Activated naive CD8-positive, alpha-beta T cell treated with anti-CD3 and anti-CD28 coated beads for 36 hours (primary cell): ENCODE measurements around the gene CDKL1. TPM values are rescaled to one million over a fixed set of nuclear protein-coding genes. Genes with fewer than 3 reads are reported as not detected.

Source experiments
- DNase-seq: peaks from one replicate; pipeline ENCODE4 v3.0.0; 2021
- H3K27ac Mint-ChIP-seq: one replicate; pipeline ENCODE4 v1.8.0; 2022; ENCODE audit warnings: mild to moderate bottlenecking, moderate library complexity, mixed read lengths
- H3K27me3 Mint-ChIP-seq: one replicate; pipeline ENCODE4 v1.8.0; 2022; ENCODE audit warnings: mild to moderate bottlenecking, mixed read lengths
- H3K36me3 Mint-ChIP-seq: one replicate; pipeline ENCODE4 v1.8.0; 2021; ENCODE audit warnings: mild to moderate bottlenecking, mixed read lengths
- H3K4me1 Mint-ChIP-seq: one replicate; pipeline ENCODE4 v1.8.0; 2021; ENCODE audit warnings: mixed read lengths
- H3K4me3 Mint-ChIP-seq: one replicate; pipeline ENCODE4 v1.8.0; 2022; ENCODE audit warnings: mild to moderate bottlenecking, moderate library complexity, mixed read lengths
- H3K9me3 Mint-ChIP-seq: one replicate; pipeline ENCODE4 v1.8.0; 2022; ENCODE audit warnings: mixed read lengths
- total RNA-seq, 2 experiments: library from RNA; stranded (reverse); gene quantifications; one replicate each; pipeline ENCODE4 v1.2.3, GENCODE V29; 2021

The CDKL1 gene
- total RNA-seq: 1 to 10 TPM; 6.5 to 7.4 TPM

DNA sequence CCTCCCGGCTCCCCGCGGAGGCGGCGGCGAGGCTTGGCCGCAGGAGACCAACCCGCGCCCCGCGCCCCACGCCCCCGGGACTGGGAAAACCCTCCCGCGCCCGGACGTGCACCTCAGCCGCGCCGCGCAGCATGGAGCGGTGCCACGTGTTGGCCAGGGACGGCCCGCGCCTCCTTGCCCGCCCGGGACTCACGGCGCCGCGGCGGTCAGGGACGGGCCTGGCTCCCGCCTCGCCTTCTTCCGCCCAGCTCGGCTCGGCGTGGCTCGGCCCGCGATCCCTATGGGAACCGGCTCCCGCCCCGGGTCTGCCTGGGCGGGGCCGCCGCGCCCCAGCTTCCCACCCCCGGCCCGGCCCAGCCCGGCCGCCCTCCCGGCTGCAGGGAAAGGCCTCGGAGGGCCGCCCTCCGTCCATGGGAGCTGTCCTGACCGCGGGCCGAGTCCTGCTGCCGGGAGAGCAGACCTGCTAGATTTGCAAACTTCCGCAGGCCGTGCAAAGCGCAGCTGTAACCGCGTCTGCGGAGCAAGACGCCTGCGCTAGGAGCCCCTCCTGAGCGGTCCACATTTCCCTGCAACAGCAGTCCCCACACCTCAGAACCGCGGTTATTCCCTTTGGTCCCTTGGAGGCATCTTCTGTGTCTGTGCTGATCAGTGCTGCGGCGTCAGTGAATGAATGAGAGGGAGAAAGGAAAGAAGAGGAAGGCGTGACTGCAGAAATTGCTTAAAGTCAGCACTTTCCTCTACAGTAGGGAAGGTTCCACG lies at the start of gene CDKL1:
CDKL1 (minus strand) TSS at position 251 of the 759 bp plus-strand sequence. CDS start 1,013 bp downstream, outside the sequence.
- H3K4me1 Mint-ChIP-seq: peaks cover 18% of the 10 kb centered on the region
- peak; percentile 66 for DNase-seq
- peaks cover 15% of the 10 kb centered on the region for H3K27me3 Mint-ChIP-seq
- H3K9me3 Mint-ChIP-seq: no peaks in the 10 kb centered on the region
- peak within 1 kb of the TSS; percentile 83 for H3K4me3 Mint-ChIP-seq
- peak within 1 kb of the TSS; percentile 85 for H3K27ac Mint-ChIP-seq
- H3K36me3 Mint-ChIP-seq: peaks cover 10% of the 10 kb centered on the region

GRCh38 chr14:50434528-50434927 lies 37.8 kb upstream of the CDKL1 start:
- peaks cover 10% of the 10 kb centered on the region for H3K9me3 Mint-ChIP-seq
- no peaks in the 10 kb centered on the region for H3K27me3 Mint-ChIP-seq
- no peak overlapping the region for H3K4me3 Mint-ChIP-seq
- no peak overlapping the region for H3K27ac Mint-ChIP-seq
- DNase-seq: no peak
- H3K4me1 Mint-ChIP-seq: no peaks in the 10 kb centered on the region
- peaks cover 35% of the 10 kb centered on the region for H3K36me3 Mint-ChIP-seq

- H3K36me3 Mint-ChIP-seq: peaks cover 23% of the 10 kb centered on the region
- no peak overlapping the region for H3K4me3 Mint-ChIP-seq
- DNase-seq: no peak
- no peaks in the 10 kb centered on the region for H3K27me3 Mint-ChIP-seq
- H3K9me3 Mint-ChIP-seq: peaks cover 3% of the 10 kb centered on the region
- H3K27ac Mint-ChIP-seq: no peak overlapping the region
- no peaks in the 10 kb centered on the region for H3K4me1 Mint-ChIP-seq
These were observed 35.5 kb upstream of the CDKL1 start for GRCh38 chr14:50432131-50432530.

DNA sequence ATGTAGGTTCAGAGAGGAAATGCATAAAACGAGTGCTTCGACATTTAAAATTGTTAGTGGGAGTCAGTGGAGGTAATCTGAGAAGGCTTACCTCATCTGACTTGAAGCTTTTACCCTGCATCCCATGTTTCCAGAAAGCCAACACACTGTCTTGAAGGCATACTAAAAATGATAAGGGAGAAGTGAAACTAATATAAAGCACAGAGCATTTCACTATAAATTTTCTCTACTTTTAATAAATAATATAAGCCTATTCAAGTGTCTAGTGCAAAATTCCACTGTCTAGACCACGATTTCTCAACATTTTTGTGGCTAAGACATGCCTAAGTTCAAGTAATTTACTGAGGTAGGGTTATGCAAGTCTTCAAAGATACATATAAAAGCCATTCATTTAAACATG lies 29.1 kb upstream of the CDKL1 start:
- Mint-ChIP-seq H3K27ac (no peak overlapping the region), H3K36me3 (peaks cover 7% of the 10 kb centered on the region), H3K4me3 (no peak overlapping the region), H3K27me3 (no peaks in the 10 kb centered on the region), H3K9me3 (no peaks in the 10 kb centered on the region), H3K4me1 (no peaks in the 10 kb centered on the region)
- no peak for DNase-seq

DNA sequence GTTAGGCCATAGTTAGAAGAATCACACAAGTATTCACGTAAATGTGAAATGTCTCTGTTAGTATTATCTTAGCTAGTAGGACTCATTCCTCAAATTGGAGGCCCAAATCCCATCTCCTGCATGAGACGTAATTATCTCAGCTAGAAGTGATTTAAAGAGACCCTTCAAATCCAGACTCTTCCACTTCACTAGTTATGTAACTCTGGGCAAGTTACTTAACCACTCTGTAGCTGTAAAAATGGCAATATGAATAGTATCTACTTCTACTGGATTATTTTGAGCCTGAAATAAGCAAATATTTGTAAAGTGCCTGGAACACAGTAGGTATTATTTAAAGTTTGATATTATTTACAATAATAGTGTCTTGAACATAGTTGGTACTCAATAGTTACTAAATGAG lies 28.4 kb upstream of the CDKL1 start:
- Mint-ChIP-seq H3K9me3 (no peaks in the 10 kb centered on the region), H3K36me3 (peaks cover 11% of the 10 kb centered on the region), H3K27ac (no peak overlapping the region), H3K4me1 (no peaks in the 10 kb centered on the region), H3K27me3 (no peaks in the 10 kb centered on the region), H3K4me3 (no peak overlapping the region)
- no peak for DNase-seq

- H3K27me3 Mint-ChIP-seq: no peaks in the 10 kb centered on the region
- no peak overlapping the region for H3K4me3 Mint-ChIP-seq
- DNase-seq: no peak
- no peaks in the 10 kb centered on the region for H3K4me1 Mint-ChIP-seq
- H3K36me3 Mint-ChIP-seq: peaks cover 16% of the 10 kb centered on the region
- H3K9me3 Mint-ChIP-seq: no peaks in the 10 kb centered on the region
- H3K27ac Mint-ChIP-seq: no peak overlapping the region
These were observed 26.8 kb upstream of the CDKL1 start for GRCh38 chr14:50423529-50423928.

DNA sequence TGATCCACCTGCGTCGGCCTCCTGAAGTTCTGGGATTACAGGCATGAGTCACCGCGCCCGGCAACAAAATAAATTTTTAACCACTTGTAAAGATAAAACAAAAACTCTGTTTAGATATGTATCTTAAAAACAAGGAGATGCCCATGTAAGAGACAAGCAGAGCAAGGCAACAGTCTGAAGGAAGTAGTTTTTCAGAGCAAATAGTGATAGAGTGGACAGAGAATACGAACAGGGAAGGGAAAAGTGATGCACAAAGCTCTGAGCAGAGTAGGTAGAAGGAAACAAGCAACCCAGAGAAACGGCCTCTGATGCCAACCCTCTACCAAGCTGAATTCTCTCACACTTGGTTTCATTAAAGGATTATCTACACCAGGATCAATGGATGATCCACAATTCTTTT lies 24.8 kb upstream of the CDKL1 start:
- peaks cover 26% of the 10 kb centered on the region for H3K36me3 Mint-ChIP-seq

DNA sequence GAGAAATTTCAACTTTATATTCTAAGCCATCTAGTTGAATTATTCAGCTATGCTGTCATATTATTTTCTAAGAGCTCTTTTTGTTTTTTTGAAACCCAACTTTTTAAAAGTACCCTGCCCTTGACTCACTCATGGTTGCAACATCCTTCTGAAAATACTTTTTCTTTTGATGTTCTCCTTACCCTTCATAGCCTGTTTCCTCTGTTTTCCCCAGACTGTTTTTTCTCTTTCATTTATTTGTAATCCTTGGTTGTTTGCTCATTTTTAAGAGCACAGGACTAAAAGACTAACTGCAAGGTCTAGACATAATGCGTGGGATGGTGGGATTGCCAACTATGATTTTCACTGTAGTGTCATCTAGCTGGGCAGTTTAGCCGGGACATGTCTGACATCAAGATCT lies 21.2 kb upstream of the CDKL1 start:
- Mint-ChIP-seq H3K4me1 (peaks cover 5% of the 10 kb centered on the region), H3K36me3 (peaks cover 52% of the 10 kb centered on the region), H3K9me3 (peaks cover 5% of the 10 kb centered on the region), H3K4me3 (no peak overlapping the region), H3K27ac (no peak overlapping the region), H3K27me3 (no peaks in the 10 kb centered on the region)
- no peak for DNase-seq

More for the DNA sequence above, 24.8 kb upstream of the CDKL1 start:
- Mint-ChIP-seq H3K4me3 (no peak overlapping the region), H3K27ac (no peak overlapping the region), H3K27me3 (no peaks in the 10 kb centered on the region), H3K4me1 (peaks cover 5% of the 10 kb centered on the region), H3K9me3 (no peaks in the 10 kb centered on the region)
- DNase-seq: no peak

DNA sequence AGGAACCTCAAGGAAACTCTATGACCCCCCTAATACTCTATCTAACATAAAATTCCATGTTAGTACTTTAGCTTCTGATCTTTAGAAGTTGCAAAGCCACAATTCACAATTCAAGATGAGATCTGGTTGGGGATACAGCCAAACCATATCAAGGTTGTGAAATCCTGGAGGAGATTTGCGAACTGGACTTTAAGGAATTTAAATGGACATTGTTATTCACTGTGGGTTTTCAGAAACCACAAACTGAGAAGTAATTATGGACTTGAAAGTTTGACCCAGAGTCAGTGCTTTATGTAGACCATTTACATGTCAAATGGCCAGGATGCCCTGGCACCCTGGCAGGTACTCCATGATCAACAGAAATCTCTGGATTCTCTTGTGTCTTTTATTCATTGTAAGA lies 14.2 kb upstream of the CDKL1 start:
- no peak overlapping the region for H3K4me3 Mint-ChIP-seq
- no peak overlapping the region for H3K27ac Mint-ChIP-seq
- H3K27me3 Mint-ChIP-seq: no peaks in the 10 kb centered on the region
- peaks cover 38% of the 10 kb centered on the region for H3K36me3 Mint-ChIP-seq
- H3K9me3 Mint-ChIP-seq: peaks cover 22% of the 10 kb centered on the region
- no peaks in the 10 kb centered on the region for H3K4me1 Mint-ChIP-seq
- no peak for DNase-seq

DNA sequence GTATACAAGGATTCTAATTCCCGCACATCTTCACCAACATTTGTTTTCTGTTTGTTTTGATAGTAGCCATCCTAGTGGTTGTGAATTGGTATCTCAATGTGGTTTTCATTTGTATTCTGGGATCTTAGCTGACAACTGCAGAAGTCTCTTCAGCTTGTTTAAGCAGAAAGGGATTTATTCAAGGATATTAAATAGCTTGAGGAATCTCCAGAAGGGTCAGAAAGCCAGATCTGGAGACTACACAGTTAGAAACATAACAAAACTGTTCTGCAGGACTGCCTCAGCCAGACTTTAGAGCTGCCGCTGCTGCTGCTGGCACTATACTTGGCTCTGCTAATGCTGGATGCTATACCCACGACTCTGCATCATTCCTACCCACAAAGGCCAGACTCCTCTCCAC lies 13.4 kb upstream of the CDKL1 start:
- Mint-ChIP-seq H3K27me3 (no peaks in the 10 kb centered on the region), H3K27ac (no peak overlapping the region), H3K9me3 (peaks cover 28% of the 10 kb centered on the region), H3K36me3 (peaks cover 30% of the 10 kb centered on the region), H3K4me1 (no peaks in the 10 kb centered on the region), H3K4me3 (no peak overlapping the region)
- no peak for DNase-seq

- no peak overlapping the region for H3K4me3 Mint-ChIP-seq
- peaks cover 10% of the 10 kb centered on the region for H3K36me3 Mint-ChIP-seq
- no peaks in the 10 kb centered on the region for H3K27me3 Mint-ChIP-seq
- H3K9me3 Mint-ChIP-seq: peaks cover 19% of the 10 kb centered on the region
- no peak overlapping the region for H3K27ac Mint-ChIP-seq
- no peak for DNase-seq
- H3K4me1 Mint-ChIP-seq: no peaks in the 10 kb centered on the region
These were observed 10.6 kb upstream of the CDKL1 start for GRCh38 chr14:50407111-50407812.

- H3K27ac Mint-ChIP-seq: no peak overlapping the region
These were observed 6.7 kb upstream of the CDKL1 start for GRCh38 chr14:50403419-50403818.

DNA sequence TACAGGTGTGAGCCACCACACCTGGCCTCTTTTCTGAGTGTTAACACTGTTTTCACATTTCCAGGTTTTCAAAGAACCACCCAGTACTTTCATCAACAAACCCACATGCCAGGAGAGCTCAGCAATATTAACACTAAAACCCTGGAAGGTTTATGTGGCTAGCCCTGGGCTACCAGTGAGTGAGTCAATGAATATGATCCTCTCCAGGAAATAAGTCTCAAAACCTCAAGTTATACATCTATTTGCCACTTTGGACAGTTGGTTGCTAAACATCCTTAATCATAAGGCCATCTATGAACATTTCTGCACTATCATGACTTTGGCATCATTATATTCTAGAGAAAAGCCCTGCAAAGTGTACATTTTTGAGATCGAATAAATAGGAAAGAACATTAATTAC lies 6.3 kb upstream of the CDKL1 start:
- DNase-seq: no peak
- Mint-ChIP-seq H3K9me3 (peaks cover 9% of the 10 kb centered on the region), H3K4me3 (no peak overlapping the region), H3K27me3 (peaks cover 4% of the 10 kb centered on the region), H3K4me1 (peaks cover 2% of the 10 kb centered on the region), H3K27ac (no peak overlapping the region), H3K36me3 (peaks cover 2% of the 10 kb centered on the region)

More at GRCh38 chr14:50403419-50403818, 6.7 kb upstream of the CDKL1 start:
- Mint-ChIP-seq H3K4me1 (no peaks in the 10 kb centered on the region), H3K9me3 (peaks cover 9% of the 10 kb centered on the region), H3K27me3 (peaks cover 4% of the 10 kb centered on the region), H3K4me3 (no peak overlapping the region), H3K36me3 (peaks cover 2% of the 10 kb centered on the region)
- DNase-seq: no peak

DNA sequence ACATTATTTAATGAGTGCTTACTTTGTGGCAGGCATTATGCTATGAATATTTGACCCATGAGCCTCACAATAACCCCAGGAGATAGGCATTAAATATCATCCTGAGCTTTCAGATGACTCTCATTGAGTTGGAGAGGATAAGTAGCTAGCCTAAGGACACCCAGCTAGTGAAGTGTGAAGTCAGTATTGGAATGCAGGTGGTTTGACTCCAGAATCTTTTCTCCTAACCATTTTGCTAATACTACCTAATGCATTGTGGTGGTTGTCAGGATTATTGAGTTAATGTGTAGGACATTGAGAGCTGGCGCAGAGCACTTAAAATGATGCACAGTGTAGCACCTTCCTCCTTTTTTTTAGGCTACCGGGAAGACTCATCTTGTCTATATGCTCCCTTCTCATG lies 3.8 kb upstream of the CDKL1 start:
- Mint-ChIP-seq H3K4me1 (peaks cover 18% of the 10 kb centered on the region), H3K9me3 (peaks cover under 1% of the 10 kb centered on the region)

GRCh38 chr14:50399251-50400032 lies 2.8 kb upstream of the CDKL1 start:
- Mint-ChIP-seq H3K27ac (no peak overlapping the region), H3K4me3 (no peak overlapping the region), H3K27me3 (peaks cover 15% of the 10 kb centered on the region), H3K36me3 (peaks cover 4% of the 10 kb centered on the region), H3K4me1 (peaks cover 18% of the 10 kb centered on the region), H3K9me3 (no peaks in the 10 kb centered on the region)
- no peak for DNase-seq

More for the DNA sequence above, 3.8 kb upstream of the CDKL1 start:
- peaks cover 13% of the 10 kb centered on the region for H3K27me3 Mint-ChIP-seq
- H3K4me3 Mint-ChIP-seq: no peak overlapping the region
- no peak overlapping the region for H3K27ac Mint-ChIP-seq
- no peak for DNase-seq
- H3K36me3 Mint-ChIP-seq: peaks cover 4% of the 10 kb centered on the region
